Measurements from ENCODE around the gene ZNF396.

The ZNF396 gene

GRCh38 chr18:35418610-35419009 lies 41.5 kb upstream of the ZNF396 start:
- Histone ChIP-seq H2AFZ (ENCODE audit: low read depth, low read length) (no peak overlapping the region), H3K27me3 (ENCODE audit: low read depth, low read length) (no peaks in the 10 kb centered on the region), H3K9ac (ENCODE audit: low read length) (no peak overlapping the region), H3K9me3 (ENCODE audit: insufficient read depth, low read length) (peaks cover 15% of the 10 kb centered on the region), H3K4me2 (ENCODE audit: low read length) (no peak overlapping the region), H3K79me2 (ENCODE audit: low read length) (no peaks in the 10 kb centered on the region), H3K4me1 (ENCODE audit: low read length) (peaks cover 22% of the 10 kb centered on the region), H4K20me1 (ENCODE audit: insufficient read depth, low read length) (no peaks in the 10 kb centered on the region), H3K36me3 (replicated peaks; ENCODE audit: low read depth, low read length) (peaks cover 7% of the 10 kb centered on the region), H3K27ac (ENCODE audit: low read length) (no peak overlapping the region), H3K4me3 (ENCODE audit: low read length) (no peak overlapping the region)
- no peak for TF ChIP-seq CTCF (IDR thresholded peaks at IDR 0.05; ENCODE audit: low read depth, low read length)
- TF ChIP-seq EZH2phosphoT487 (IDR thresholded peaks at IDR 0.05; ENCODE audit: low read depth): no peak

- no peak for TF ChIP-seq EZH2phosphoT487 (IDR thresholded peaks at IDR 0.05; ENCODE audit: low read depth)
- TF ChIP-seq CTCF (IDR thresholded peaks at IDR 0.05; ENCODE audit: low read depth, low read length): no peak
- Histone ChIP-seq H4K20me1 (ENCODE audit: insufficient read depth, low read length) (no peaks in the 10 kb centered on the region), H3K9ac (ENCODE audit: low read length) (no peak overlapping the region), H3K27ac (ENCODE audit: low read length) (no peak overlapping the region), H3K4me1 (ENCODE audit: low read length) (peaks cover 33% of the 10 kb centered on the region), H3K9me3 (ENCODE audit: insufficient read depth, low read length) (peaks cover 15% of the 10 kb centered on the region), H3K27me3 (ENCODE audit: low read depth, low read length) (no peaks in the 10 kb centered on the region), H3K79me2 (ENCODE audit: low read length) (no peaks in the 10 kb centered on the region), H3K4me3 (ENCODE audit: low read length) (no peak overlapping the region), H3K36me3 (replicated peaks; ENCODE audit: low read depth, low read length) (peaks cover 7% of the 10 kb centered on the region), H3K4me2 (ENCODE audit: low read length) (no peak overlapping the region), H2AFZ (ENCODE audit: low read depth, low read length) (no peak overlapping the region)
Observed at GRCh38 chr18:35417223-35417622, 40.1 kb upstream of the ZNF396 start.

- Histone ChIP-seq H3K27ac (ENCODE audit: low read length) (peak overlapping the region; percentile 83), H3K79me2 (ENCODE audit: low read length) (no peaks in the 10 kb centered on the region), H4K20me1 (ENCODE audit: insufficient read depth, low read length) (no peaks in the 10 kb centered on the region), H3K9ac (ENCODE audit: low read length) (peak overlapping the region; percentile 43), H2AFZ (ENCODE audit: low read depth, low read length) (no peak overlapping the region; the same call in 1 of the 2 replicates), H3K4me1 (ENCODE audit: low read length) (peaks cover 48% of the 10 kb centered on the region), H3K4me2 (ENCODE audit: low read length) (peak overlapping the region; percentile 80), H3K9me3 (ENCODE audit: insufficient read depth, low read length) (peaks cover 15% of the 10 kb centered on the region), H3K36me3 (replicated peaks; ENCODE audit: low read depth, low read length) (peaks cover 7% of the 10 kb centered on the region), H3K27me3 (ENCODE audit: low read depth, low read length) (no peaks in the 10 kb centered on the region), H3K4me3 (ENCODE audit: low read length) (peak overlapping the region; percentile 65)
- TF ChIP-seq EZH2phosphoT487 (IDR thresholded peaks at IDR 0.05; ENCODE audit: low read depth): no peak
- TF ChIP-seq CTCF (IDR thresholded peaks at IDR 0.05; ENCODE audit: low read depth, low read length): no peak
Observed at GRCh38 chr18:35415511-35416073, 38.5 kb upstream of the ZNF396 start.

- H3K9me3 ChIP-seq (ENCODE audit: insufficient read depth, low read length): peaks cover 8% of the 10 kb centered on the region
- H3K27ac ChIP-seq (ENCODE audit: low read length): no peak overlapping the region
Observed at GRCh38 chr18:35413163-35413511, 36.0 kb upstream of the ZNF396 start.

More at GRCh38 chr18:35413163-35413511, 36.0 kb upstream of the ZNF396 start:
- Histone ChIP-seq H3K36me3 (replicated peaks; ENCODE audit: low read depth, low read length) (peaks cover 7% of the 10 kb centered on the region), H3K4me1 (ENCODE audit: low read length) (peaks cover 70% of the 10 kb centered on the region), H3K4me2 (ENCODE audit: low read length) (no peak overlapping the region), H3K4me3 (ENCODE audit: low read length) (no peak overlapping the region), H4K20me1 (ENCODE audit: insufficient read depth, low read length) (no peaks in the 10 kb centered on the region), H3K9ac (ENCODE audit: low read length) (no peak overlapping the region), H2AFZ (ENCODE audit: low read depth, low read length) (no peak overlapping the region), H3K79me2 (ENCODE audit: low read length) (no peaks in the 10 kb centered on the region), H3K27me3 (ENCODE audit: low read depth, low read length) (no peaks in the 10 kb centered on the region)
- TF ChIP-seq CTCF (IDR thresholded peaks at IDR 0.05; ENCODE audit: low read depth, low read length) (no peak), EZH2phosphoT487 (IDR thresholded peaks at IDR 0.05; ENCODE audit: low read depth) (no peak)

All from OCI-LY3 (cell line).